ENCODE data around the gene TTLL5. TPM values are rescaled to one million over a fixed set of nuclear protein-coding genes. Genes with fewer than 3 reads are reported as not detected.
A peak's percentile ranks its signal among the peaks of the same experiment; 100 is the strongest.

The TTLL5 gene
- polyA plus RNA-seq, 2 of the 4 experiments (the other 2 are of a cell fraction) = 18.8 to 23.7 TPM

GRCh38 chr14:75860561-75861160 is 199.6 kb downstream of the TTLL5 start:
- no peak for DNase-seq (ENCODE audit: low read depth in 1 of 2, low spot score in 1 of 2)
- CTCF ChIA-PET = interaction anchor here (1.5 to 1.6 kb wide), 2 partner anchors 58 to 152 kb away, joined by 3 read pairs; no protein-coding TSS in a partner anchor
- WGBS (ENCODE audit: missing lambda C conversion rate) = 88% methylated on average over 5 of the region's 5 CpGs
- peak overlapping the region in 1 of 2 experiments; percentile 11; a peak in 1 of 6 replicates for H3K27ac ChIP-seq
- H3K4me2 ChIP-seq = peak overlapping the region; percentile 47
- POLR2A ChIA-PET = no interaction called here
- H3K9me3 ChIP-seq = no peaks in the 10 kb centered on the region
- no peak for TF ChIP-seq SREBF2 (IDR thresholded peaks at IDR 0.05)
- TF ChIP-seq POLR2A (IDR thresholded peaks at IDR 0.05; ENCODE audit: low read length) = no peak
- no peak for TF ChIP-seq RCOR1 (IDR thresholded peaks at IDR 0.05; ENCODE audit: low read depth, low read length)
- TF ChIP-seq MYC (IDR thresholded peaks at IDR 0.05; ENCODE audit: borderline replicate concordance, low read length) = no peak
- no peak for TF ChIP-seq SMC3 (IDR thresholded peaks at IDR 0.05)
- no peak for TF ChIP-seq HOXB5 (CRISPR knock-in tag; IDR thresholded peaks at IDR 0.05)
- TF ChIP-seq MAZ (IDR thresholded peaks at IDR 0.05; ENCODE audit: borderline replicate concordance, low read depth, low read length) = no peak
- TF ChIP-seq CBX2 (IDR thresholded peaks at IDR 0.05; ENCODE audit: borderline replicate concordance, low read depth) = no peak
- TF ChIP-seq FOXS1 (CRISPR knock-in tag; IDR thresholded peaks at IDR 0.05) = no peak
- no peak for TF ChIP-seq EP300 (IDR thresholded peaks at IDR 0.05)
- no peak for TF ChIP-seq HEYL (CRISPR knock-in tag; IDR thresholded peaks at IDR 0.05)
- TF ChIP-seq FOSL2 (IDR thresholded peaks at IDR 0.05) = no peak
- TF ChIP-seq FOSL2 (CRISPR knock-in tag; IDR thresholded peaks at IDR 0.05) = no peak
- no peak for TF ChIP-seq HOXA7 (CRISPR knock-in tag; IDR thresholded peaks at IDR 0.05)
- no peak for TF ChIP-seq E2F6 (IDR thresholded peaks at IDR 0.05; ENCODE audit: borderline replicate concordance, low read depth)
- TF ChIP-seq, protein P1, sequence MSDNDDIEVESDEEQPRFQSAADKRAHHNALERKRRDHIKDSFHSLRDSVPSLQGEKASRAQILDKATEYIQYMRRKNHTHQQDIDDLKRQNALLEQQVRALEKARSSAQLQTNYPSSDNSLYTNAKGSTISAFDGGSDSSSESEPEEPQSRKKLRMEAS (IDR thresholded peaks at IDR 0.05) = no peak
- no peak for TF ChIP-seq EHMT2 (IDR thresholded peaks at IDR 0.05; ENCODE audit: low read depth)
- no peak; a peak in 1 of 6 replicates for ATAC-seq
- no peak for FAIRE-seq
- peaks cover 32% of the 10 kb centered on the region for H3K4me1 ChIP-seq
- H3K4me3 ChIP-seq = no peak overlapping the region

- peak in 1 of 2 experiments; percentile 79; a peak in 3 of 6 replicates for ATAC-seq
- Histone ChIP-seq H3K4me2 (peak overlapping the region; percentile 47), H3K27ac (peak overlapping the region in 1 of 2 experiments; percentile 11; a peak in 1 of 6 replicates), H3K9me3 (no peaks in the 10 kb centered on the region), H3K4me1 (peaks cover 32% of the 10 kb centered on the region), H3K4me3 (no peak overlapping the region)
- ChIA-PET POLR2A (no interaction called here), CTCF (interaction anchor here (1.5 kb wide), 1 partner anchor 58 kb away, joined by 3 read pairs; no protein-coding TSS in a partner anchor)
- peak in 1 of 2 experiments; percentile 12 for DNase-seq (ENCODE audit: low read depth in 1 of 2, low spot score in 1 of 2)
- 53% methylated on average over 4 of the region's 4 CpGs for WGBS (ENCODE audit: missing lambda C conversion rate)
- TF ChIP-seq MYC (IDR thresholded peaks at IDR 0.05; ENCODE audit: borderline replicate concordance, low read length) (no peak), NFE2L2 (conservative IDR thresholded peaks at IDR 0.05; ENCODE audit: low read length) (no peak), ZSCAN20 (CRISPR knock-in tag; IDR thresholded peaks at IDR 0.05) (no peak), RFX5 (IDR thresholded peaks at IDR 0.05) (no peak), POLR2A (IDR thresholded peaks at IDR 0.05; ENCODE audit: low read length) (no peak), ATOH8 (CRISPR knock-in tag; IDR thresholded peaks at IDR 0.05; ENCODE audit: low read depth) (no peak), CEBPB (IDR thresholded peaks at IDR 0.05) (no peak), SMC3 (IDR thresholded peaks at IDR 0.05) (no peak), ZNF302 (CRISPR knock-in tag; IDR thresholded peaks at IDR 0.05) (no peak), TP53 (CRISPR knock-in tag; IDR thresholded peaks at IDR 0.05) (no peak), JUNB (IDR thresholded peaks at IDR 0.05) (no peak), USF2 (IDR thresholded peaks at IDR 0.05) (no peak), BHLHE40 (IDR thresholded peaks at IDR 0.05; ENCODE audit: low read depth, low read length) (no peak), ZC3H11A (IDR thresholded peaks at IDR 0.05) (no peak)
- TF ChIP-seq, protein P1 (IDR thresholded peaks at IDR 0.05) = no peak
- TF ChIP-seq, protein P2, sequence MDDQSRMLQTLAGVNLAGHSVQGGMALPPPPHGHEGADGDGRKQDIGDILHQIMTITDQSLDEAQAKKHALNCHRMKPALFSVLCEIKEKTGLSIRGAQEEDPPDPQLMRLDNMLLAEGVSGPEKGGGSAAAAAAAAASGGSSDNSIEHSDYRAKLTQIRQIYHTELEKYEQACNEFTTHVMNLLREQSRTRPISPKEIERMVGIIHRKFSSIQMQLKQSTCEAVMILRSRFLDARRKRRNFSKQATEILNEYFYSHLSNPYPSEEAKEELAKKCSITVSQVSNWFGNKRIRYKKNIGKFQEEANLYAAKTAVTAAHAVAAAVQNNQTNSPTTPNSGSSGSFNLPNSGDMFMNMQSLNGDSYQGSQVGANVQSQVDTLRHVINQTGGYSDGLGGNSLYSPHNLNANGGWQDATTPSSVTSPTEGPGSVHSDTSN (IDR thresholded peaks at IDR 0.05) = no peak
- FAIRE-seq = no peak
These were observed 200.1 kb downstream of the TTLL5 start for GRCh38 chr14:75861161-75861621.

All from A549 (cell line).